ENCODE results near the gene NRIP2.

- TF ChIP-seq POLR2A (IDR thresholded peaks at IDR 0.05; ENCODE audit: extremely low read depth, insufficient read length) (no peak), MAX (IDR thresholded peaks at IDR 0.05; ENCODE audit: low read depth, low read length) (no peak), CTCF (IDR thresholded peaks at IDR 0.05; ENCODE audit: low read depth, low read length) (no peak)
Observed at GRCh38 chr12:2785017-2785416, 49.8 kb downstream of the NRIP2 start.

Measured in NB4 (cell line).